HepG2 (cell line): ENCODE data around the gene FOXA3. TPM values are rescaled to one million over a fixed set of nuclear protein-coding genes. Genes with fewer than 3 reads are reported as not detected.

ENCODE experiments used
- HOMEZ ChIP-seq: IDR thresholded peaks from 2 replicates; pipeline ENCODE4 v1.6.1; 2016; ENCODE audit warnings: low read depth
- JDP2 ChIP-seq: sonication (generic); formaldehyde crosslinking; IDR thresholded peaks from 2 replicates; pipeline ENCODE4 v1.8.1; 2022; ENCODE audit warnings: missing genetic modification reagents, borderline replicate concordance
- LRRFIP1 ChIP-seq: sonication (generic); formaldehyde crosslinking; conservative IDR thresholded peaks from 2 replicates; pipeline ENCODE4 v1.4.0; 2020; ENCODE audit warnings: missing genetic modification reagents
- RAD51 ChIP-seq: fragments of 450-650 bp; IDR thresholded peaks from 2 replicates; pipeline ENCODE4 v1.6.1; 2016; ENCODE audit warnings: borderline replicate concordance
- THRA ChIP-seq: sonication (generic); formaldehyde crosslinking; IDR thresholded peaks from 2 replicates; pipeline ENCODE4 v1.4.0; 2020; ENCODE audit warnings: missing genetic modification reagents, borderline replicate concordance
- ZNF318 ChIP-seq: sonication (generic); formaldehyde crosslinking; IDR thresholded peaks from 2 replicates; pipeline ENCODE4 v1.4.0; 2020; ENCODE audit warnings: mild to moderate bottlenecking, missing genetic modification reagents
- ZNF510 ChIP-seq: sonication (generic); formaldehyde crosslinking; IDR thresholded peaks from 2 replicates; pipeline ENCODE4 v1.4.0; 2020; ENCODE audit warnings: low read depth, mild to moderate bottlenecking, missing genetic modification reagents
- ZNF557 ChIP-seq: sonication (generic); formaldehyde crosslinking; IDR thresholded peaks from 2 replicates; pipeline ENCODE4 v1.4.0; 2020; ENCODE audit warnings: missing genetic modification reagents
- ZNF691 ChIP-seq: sonication (generic); formaldehyde crosslinking; IDR thresholded peaks from 2 replicates; pipeline ENCODE4 v1.4.0; 2020; ENCODE audit warnings: missing genetic modification reagents, low read depth, mild to moderate bottlenecking, borderline replicate concordance
- ZNF75D ChIP-seq: sonication (generic); formaldehyde crosslinking; IDR thresholded peaks from 2 replicates; pipeline ENCODE4 v1.8.1; 2023; ENCODE audit warnings: missing genetic modification reagents, mild to moderate bottlenecking, borderline replicate concordance
- polyA plus RNA-seq, 8 experiments: library from polyadenylated mRNA; depleted of rRNA in 3 of 8; stranded (reverse) in 7 of 8; unstranded in 1 of 8; fragments of >200 nt; fragmentation: Illumina TruSeq in 4 of 8; extraction: Trizol in 4 of 8; gene quantifications; 2 replicates each; pipeline versions ENCODE4 v1.2.1 to v1.2.3, GENCODE V29; 2011 to 2016; ENCODE audit warnings: low read depth in 4 of 8, missing spikeins in 1 of 8, mixed read lengths in 1 of 8; ENCODE audit not compliant: insufficient read depth in 1 of 8
- total RNA-seq, 5 experiments: library from RNA; depleted of rRNA; stranded (reverse); fragments of >200 nt; fragmentation: Illumina TruSeq; extraction: Trizol; gene quantifications; 2 replicates each; pipeline ENCODE4 v1.2.3, GENCODE V29; 2016; ENCODE audit warnings: low read depth in 1 of 5

FOXA3 gene
- total and polyA plus RNA-seq, 2 of the 13 experiments (the other 11 are each of a cell fraction or from before 2014, with no cell fraction given): 29.8 to 47.6 TPM

- TF ChIP-seq JDP2 (no peak), RAD51 (no peak), ZNF691 (CRISPR knock-in tag) (no peak), ZNF318 (CRISPR knock-in tag) (no peak), ZNF557 (no peak), ZNF510 (CRISPR knock-in tag) (no peak), ZNF75D (CRISPR knock-in tag) (no peak), HOMEZ (CRISPR knock-in tag) (peak; percentile 50; the same call in 1 of the 2 replicates), LRRFIP1 (CRISPR knock-in tag) (no peak), THRA (CRISPR knock-in tag) (peak; percentile 72)
These were observed at the start of gene FOXA3 (continued) for GRCh38 chr19:45863840-45864628.
